Mucosa of rectum (tissue), 2 donors: ENCODE measurements around the gene LAGE3.

Source experiments
- H3K27ac ChIP-seq, 2 donors: one replicate each; pipeline ENCODE4 v1.7.0; 2013; ENCODE audit warnings: inconsistent platforms in 2 of 2, low read depth in 2 of 2, low read length in 2 of 2
- H3K27me3 ChIP-seq, 2 donors: one replicate each; pipeline ENCODE4 v1.7.0; 2013; ENCODE audit warnings: low read length in 2 of 2; ENCODE audit not compliant: control insufficient read depth in 2 of 2, insufficient read depth in 2 of 2
- H3K36me3 ChIP-seq, 2 donors: one replicate each; pipeline ENCODE4 v1.7.0; 2013; ENCODE audit warnings: low read length in 2 of 2; ENCODE audit not compliant: control insufficient read depth in 2 of 2, insufficient read depth in 2 of 2
- H3K4me1 ChIP-seq, 2 donors: one replicate each; pipeline ENCODE4 v1.7.0; 2013; ENCODE audit warnings: low read length in 2 of 2, mild to moderate bottlenecking in 1 of 2; ENCODE audit not compliant: control insufficient read depth in 2 of 2, insufficient read depth in 2 of 2
- H3K4me3 ChIP-seq, 2 donors: one replicate each; pipeline ENCODE4 v1.7.0; 2013; ENCODE audit warnings: low read length in 2 of 2
- H3K9ac ChIP-seq, 2 donors: one replicate each; pipeline ENCODE4 v1.7.0; 2013; ENCODE audit warnings: low read length in 2 of 2, low read depth in 1 of 2, mild to moderate bottlenecking in 1 of 2
- H3K9me3 ChIP-seq, 2 donors: one replicate each; pipeline ENCODE4 v1.7.0; 2013; ENCODE audit warnings: low read length in 2 of 2; ENCODE audit not compliant: control insufficient read depth in 2 of 2
- donor health status: healthy.
- donor health status: Normal muscosa, but diverticular disease.

Gene LAGE3

DNA sequence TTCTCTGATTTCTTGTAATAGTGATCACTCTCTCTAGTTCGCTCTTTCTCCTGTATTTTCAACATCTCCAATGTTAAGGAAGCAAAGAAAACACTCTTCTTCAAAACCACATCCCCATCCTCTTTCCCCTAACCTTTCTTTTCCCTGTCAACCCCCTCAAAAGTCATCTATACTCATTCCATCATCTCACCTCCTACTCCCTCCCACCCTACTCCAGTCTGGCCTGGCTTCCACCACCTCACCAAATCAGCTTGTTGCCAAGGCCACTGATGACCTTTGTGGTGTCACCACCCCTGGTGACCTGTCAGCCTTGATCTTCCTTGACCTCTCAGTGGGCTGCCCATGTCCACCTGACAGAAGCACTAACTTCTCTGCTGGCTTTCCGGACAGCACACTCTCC lies 34.6 kb upstream of the LAGE3 start:
- Histone ChIP-seq H3K9ac (no peak overlapping the region), H3K27me3 (no peaks in the 10 kb centered on the region), H3K4me1 (peaks cover 7 to 14% of the 10 kb centered on the region in 2 donors), H3K9me3 (peaks cover 0 to 2% of the 10 kb centered on the region in 2 donors), H3K36me3 (peaks cover 2 to 3% of the 10 kb centered on the region in 2 donors), H3K4me3 (no peak overlapping the region), H3K27ac (no peak overlapping the region)

DNA sequence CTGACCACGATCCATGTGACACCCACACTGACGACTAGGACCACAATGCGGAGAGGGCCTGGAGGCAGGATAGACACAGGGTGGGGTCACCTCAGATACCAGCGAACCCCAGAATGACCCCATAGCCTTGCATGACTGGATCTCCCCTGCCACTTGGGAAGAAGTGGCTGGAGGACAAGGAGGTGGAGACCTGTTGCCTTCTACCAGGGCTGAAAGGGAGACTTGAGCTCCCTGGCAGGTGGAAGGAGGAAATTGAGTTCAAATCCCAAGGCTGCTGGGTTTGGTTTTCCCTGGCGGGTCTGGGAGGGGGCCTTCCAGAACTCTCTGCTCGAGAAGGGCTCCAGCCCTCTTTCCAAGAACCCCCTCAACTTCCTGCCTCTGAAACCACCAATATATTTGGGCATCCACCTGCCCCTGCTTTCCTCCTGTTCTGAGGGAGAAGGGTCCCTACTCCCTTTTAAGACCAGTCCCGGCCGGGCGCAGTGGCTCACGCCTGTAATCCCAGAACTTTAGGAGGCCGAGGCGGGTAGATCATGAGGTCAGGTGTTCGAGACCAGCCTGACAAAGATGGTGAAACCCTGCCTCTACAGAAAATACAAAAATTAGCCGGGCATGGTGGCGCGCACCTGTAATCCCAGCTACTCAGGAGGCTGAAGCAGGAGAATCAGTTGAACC lies 33.9 kb upstream of the LAGE3 start:
- Histone ChIP-seq H3K4me3 (no peak overlapping the region), H3K36me3 (peaks cover 3% of the 10 kb centered on the region in 2 donors), H3K27me3 (no peaks in the 10 kb centered on the region), H3K4me1 (peaks cover 4 to 11% of the 10 kb centered on the region in 2 donors), H3K9ac (no peak overlapping the region), H3K9me3 (peaks cover 0 to 2% of the 10 kb centered on the region in 2 donors), H3K27ac (no peak overlapping the region)

DNA sequence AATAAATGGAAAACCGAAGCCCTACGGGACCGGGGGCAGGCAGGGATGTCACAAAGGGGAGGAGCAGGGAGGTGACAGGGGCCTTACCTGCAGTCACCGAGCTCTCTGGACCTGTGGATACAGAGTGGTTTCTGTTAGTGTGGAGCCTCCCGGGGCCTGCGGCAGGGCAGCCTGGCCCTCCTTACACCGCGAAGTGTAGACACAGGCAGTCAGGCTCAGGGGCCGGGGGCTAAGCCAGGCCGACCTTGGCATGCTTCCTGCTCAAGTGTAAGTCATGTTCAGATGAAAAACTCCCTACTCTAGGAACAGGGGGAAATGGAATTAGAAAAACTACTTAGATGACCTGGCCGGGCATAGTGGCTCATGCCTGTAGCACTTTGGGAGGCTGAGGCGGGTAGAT lies 32.7 kb upstream of the LAGE3 start:
- H3K4me3 ChIP-seq = no peak overlapping the region
- H3K4me1 ChIP-seq = peaks cover 0 to under 1% of the 10 kb centered on the region in 2 donors
- H3K36me3 ChIP-seq = peaks cover 3 to 7% of the 10 kb centered on the region in 2 donors
- no peaks in the 10 kb centered on the region for H3K27me3 ChIP-seq
- peaks cover 0 to 2% of the 10 kb centered on the region in 2 donors for H3K9me3 ChIP-seq
- H3K27ac ChIP-seq = no peak overlapping the region
- no peak overlapping the region for H3K9ac ChIP-seq

DNA sequence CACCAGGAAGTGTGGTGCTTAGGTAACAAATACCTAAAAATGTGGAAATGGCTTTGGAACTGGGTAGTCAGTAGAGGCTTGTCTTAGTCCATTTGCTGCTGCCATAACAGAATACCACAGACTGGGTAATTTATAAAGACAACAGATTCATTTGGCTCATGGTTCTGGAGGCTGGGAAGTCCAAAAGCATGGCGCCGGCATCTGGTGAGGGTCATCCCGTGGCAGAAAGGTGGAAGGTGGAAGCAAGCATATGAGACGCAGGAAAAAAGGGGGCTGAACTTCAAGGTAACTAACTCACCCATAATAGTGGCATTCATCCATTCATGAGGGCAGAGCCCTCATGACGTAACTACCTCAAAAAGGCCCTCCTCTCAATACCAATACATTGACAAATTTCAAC lies 30.4 kb upstream of the LAGE3 start:
- H3K36me3 ChIP-seq = peaks cover 3 to 16% of the 10 kb centered on the region in 2 donors
- peaks cover 0 to 2% of the 10 kb centered on the region in 2 donors for H3K9me3 ChIP-seq
- H3K4me1 ChIP-seq = no peaks in the 10 kb centered on the region
- H3K9ac ChIP-seq = no peak overlapping the region
- H3K4me3 ChIP-seq = no peak overlapping the region
- H3K27ac ChIP-seq = no peak overlapping the region
- peaks cover 0 to 2% of the 10 kb centered on the region in 2 donors for H3K27me3 ChIP-seq

DNA sequence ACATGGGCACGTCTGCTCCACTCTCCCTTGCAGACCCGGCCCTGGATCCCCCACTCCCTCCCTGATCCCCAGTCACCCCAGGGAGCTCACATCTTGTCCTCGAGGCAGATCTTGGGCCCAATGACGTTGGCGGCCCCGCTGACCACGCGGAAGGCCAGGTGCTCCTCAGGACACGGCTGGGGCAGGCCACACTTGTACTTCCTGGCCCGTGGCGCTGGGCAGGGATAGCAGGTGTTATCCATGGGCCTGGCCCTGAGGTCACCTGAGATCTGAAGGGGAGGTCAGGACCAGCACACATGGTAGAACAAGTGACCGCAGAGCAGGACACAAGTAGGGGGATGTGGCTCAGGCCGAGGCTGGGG lies 29.3 kb upstream of the LAGE3 start:
- H3K9ac ChIP-seq = no peak overlapping the region
- no peak overlapping the region for H3K27ac ChIP-seq
- H3K4me3 ChIP-seq = no peak overlapping the region
- H3K36me3 ChIP-seq = peaks cover 3 to 16% of the 10 kb centered on the region in 2 donors
- peaks cover 0 to 2% of the 10 kb centered on the region in 2 donors for H3K9me3 ChIP-seq
- H3K4me1 ChIP-seq = no peaks in the 10 kb centered on the region
- H3K27me3 ChIP-seq = peaks cover 0 to 2% of the 10 kb centered on the region in 2 donors

DNA sequence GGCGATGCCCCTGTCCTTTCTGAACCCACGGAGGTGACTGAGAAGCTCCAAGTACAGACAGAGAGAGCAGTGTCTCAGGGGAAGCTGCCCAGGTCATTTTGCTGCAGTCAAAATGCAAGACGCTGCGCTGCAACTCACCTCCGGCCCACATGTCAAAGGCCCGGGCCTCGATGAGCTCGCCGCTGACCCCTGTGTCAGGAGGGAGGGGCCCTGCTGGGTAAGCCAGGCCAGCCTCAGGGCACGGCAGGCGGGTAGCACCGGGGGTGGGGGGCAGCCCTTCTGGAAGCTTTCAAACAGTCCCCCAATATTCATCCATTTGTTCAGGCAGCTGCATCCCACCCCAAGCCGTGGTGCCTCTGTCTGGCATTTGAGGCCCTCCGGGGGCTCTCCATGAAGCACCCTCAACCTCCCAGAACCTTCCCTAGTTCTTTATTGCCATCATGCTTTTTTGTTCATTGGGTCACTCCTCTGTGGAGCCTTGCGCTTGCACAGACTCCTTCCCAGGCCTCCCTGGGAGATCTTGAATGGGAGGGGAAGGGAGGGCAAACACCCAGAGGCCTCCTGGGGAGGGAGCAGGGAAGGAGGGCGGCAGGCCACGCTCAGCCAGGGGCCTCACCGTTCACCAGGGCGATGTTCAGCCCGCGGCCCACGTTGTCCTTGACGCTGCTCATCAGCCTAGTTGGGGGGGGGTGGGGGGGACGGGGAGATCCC lies 28.7 kb upstream of the LAGE3 start:
- peaks cover 3 to 16% of the 10 kb centered on the region in 2 donors for H3K36me3 ChIP-seq
- peaks cover 0 to 2% of the 10 kb centered on the region in 2 donors for H3K9me3 ChIP-seq
- no peak overlapping the region for H3K27ac ChIP-seq
- H3K9ac ChIP-seq = no peak overlapping the region
- no peak overlapping the region for H3K4me3 ChIP-seq
- no peaks in the 10 kb centered on the region for H3K4me1 ChIP-seq
- peaks cover 0 to 2% of the 10 kb centered on the region in 2 donors for H3K27me3 ChIP-seq

DNA sequence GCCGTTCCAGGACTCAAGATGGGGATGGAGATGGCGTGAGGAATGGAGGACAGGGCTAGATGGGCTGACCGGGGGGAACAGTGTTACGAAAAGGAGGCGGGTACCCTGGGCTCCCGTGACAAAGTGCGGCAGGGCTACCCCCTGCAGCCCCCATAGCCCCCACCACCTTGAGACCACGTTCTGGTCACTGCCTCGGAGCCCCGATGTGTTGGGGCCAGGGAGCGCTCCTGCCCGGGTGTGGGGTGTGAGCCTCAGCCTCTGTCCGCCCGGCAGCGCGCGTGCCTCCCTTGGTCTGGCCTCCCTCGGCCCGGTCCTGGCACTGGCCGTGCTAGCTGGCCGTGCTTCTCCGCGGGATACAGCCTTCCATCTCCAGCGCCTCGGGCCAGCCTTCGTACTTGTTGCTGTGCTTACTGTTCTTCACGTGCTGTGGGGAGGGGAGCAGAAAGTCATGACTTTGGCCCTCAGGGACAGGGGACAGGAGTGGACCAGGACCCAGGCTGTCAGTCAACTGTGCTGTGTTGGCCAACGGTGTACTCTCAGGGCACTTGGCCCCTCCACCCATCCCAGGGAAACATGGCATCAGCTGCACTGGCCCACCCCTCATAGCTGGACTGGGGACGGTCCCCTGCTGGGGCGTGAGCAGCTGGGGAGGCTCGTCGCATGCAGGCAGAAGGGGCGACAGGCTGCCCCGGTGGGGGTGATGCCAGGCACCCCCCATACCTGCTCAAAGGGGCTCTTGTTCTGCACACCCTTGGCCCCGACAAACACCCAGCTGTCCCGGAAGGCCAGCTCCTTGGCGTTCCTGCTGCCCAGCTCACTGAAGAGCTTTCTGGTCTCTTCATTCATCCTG lies 27.6 kb upstream of the LAGE3 start:
- Histone ChIP-seq H3K9ac (no peak overlapping the region), H3K4me1 (no peaks in the 10 kb centered on the region), H3K27me3 (peaks cover 0 to 2% of the 10 kb centered on the region in 2 donors), H3K9me3 (peaks cover 0 to 2% of the 10 kb centered on the region in 2 donors), H3K36me3 (peaks cover 3 to 16% of the 10 kb centered on the region in 2 donors), H3K27ac (no peak overlapping the region), H3K4me3 (no peak overlapping the region)

DNA sequence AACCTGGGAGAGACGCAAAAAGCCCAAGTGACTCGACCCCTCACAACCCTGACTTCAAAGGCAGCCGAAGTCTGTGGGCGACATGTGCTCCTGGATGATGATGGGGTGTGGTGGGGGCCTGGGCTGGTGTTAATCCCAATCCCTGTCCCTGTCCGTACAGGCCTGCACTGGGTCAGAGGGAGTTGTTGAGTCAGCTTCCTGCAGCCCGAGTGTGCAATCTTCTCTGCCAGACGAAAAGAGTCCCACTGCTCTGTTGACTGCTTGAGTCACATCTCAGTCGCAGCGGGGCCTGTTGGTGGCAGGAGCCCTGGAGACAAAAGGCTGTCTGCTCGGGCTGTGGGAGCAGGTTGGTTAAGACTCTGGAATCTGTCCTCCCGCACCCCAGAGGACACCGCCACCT lies 26.7 kb upstream of the LAGE3 start:
- Histone ChIP-seq H3K4me3 (no peak overlapping the region), H3K27ac (no peak overlapping the region), H3K36me3 (peaks cover 3 to 16% of the 10 kb centered on the region in 2 donors), H3K9ac (no peak overlapping the region), H3K9me3 (peaks cover 0 to 2% of the 10 kb centered on the region in 2 donors), H3K27me3 (peaks cover 0 to 2% of the 10 kb centered on the region in 2 donors), H3K4me1 (no peaks in the 10 kb centered on the region)

DNA sequence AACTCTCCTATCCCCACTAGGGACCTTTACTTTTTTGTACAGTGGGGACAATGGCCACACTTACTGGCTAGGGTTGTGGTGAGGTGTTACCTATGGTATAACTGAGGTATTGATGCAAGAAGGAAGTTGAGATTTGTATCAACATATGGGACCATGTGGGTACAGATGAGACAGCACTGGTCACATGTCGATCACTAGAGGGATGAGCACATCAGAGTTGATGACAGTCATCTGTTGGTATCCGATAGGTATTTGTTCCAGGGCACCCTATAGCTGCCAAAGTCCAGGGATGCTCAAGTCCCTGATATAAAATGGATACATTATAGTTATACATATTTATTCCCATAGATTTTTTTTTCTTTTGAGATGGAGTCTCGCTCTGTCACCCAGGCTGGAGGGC lies 23.9 kb upstream of the LAGE3 start:
- no peak overlapping the region for H3K9ac ChIP-seq
- no peak overlapping the region for H3K4me3 ChIP-seq
- H3K36me3 ChIP-seq = peaks cover 0 to 13% of the 10 kb centered on the region in 2 donors
- no peaks in the 10 kb centered on the region for H3K4me1 ChIP-seq
- H3K27me3 ChIP-seq = peaks cover 0 to 2% of the 10 kb centered on the region in 2 donors
- no peak overlapping the region for H3K27ac ChIP-seq
- no peaks in the 10 kb centered on the region for H3K9me3 ChIP-seq

DNA sequence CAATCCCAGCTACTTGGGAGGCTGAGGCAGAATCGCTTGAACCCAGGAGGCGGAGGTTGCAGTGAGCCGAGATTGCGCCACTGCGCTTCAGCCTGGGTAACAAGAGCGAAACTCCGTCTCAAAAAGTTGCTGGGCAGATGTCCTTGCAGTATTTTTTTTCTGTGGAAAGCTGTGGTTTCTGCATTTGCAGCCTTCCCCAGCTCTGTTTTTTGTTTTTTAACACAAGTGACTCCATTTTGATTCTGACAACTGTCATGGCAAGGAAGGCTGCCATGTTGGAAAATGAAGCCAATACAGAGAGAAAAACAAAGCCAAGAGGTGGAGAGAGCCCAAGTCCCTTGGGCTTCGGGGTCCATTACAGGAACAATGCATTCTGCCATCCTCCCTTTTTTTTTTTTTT lies 23.0 kb upstream of the LAGE3 start:
- Histone ChIP-seq H3K27me3 (peaks cover 0 to 2% of the 10 kb centered on the region in 2 donors), H3K9ac (no peak overlapping the region), H3K4me3 (no peak overlapping the region), H3K36me3 (peaks cover 0 to 12% of the 10 kb centered on the region in 2 donors), H3K9me3 (no peaks in the 10 kb centered on the region), H3K27ac (no peak overlapping the region), H3K4me1 (no peaks in the 10 kb centered on the region)
